Chondrocyte (in vitro differentiated cells): ENCODE results near the gene ESAM. TPM values are rescaled to one million over a fixed set of nuclear protein-coding genes. Genes with fewer than 3 reads are reported as not detected.

ENCODE experiments used
- DNase-seq: peaks from one replicate; pipeline ENCODE4 v3.0.0; 2021; ENCODE audit warnings: mixed read lengths, low spot score
- H3K27ac Mint-ChIP-seq: one replicate; pipeline ENCODE4 v1.8.0; 2021; ENCODE audit warnings: mild to moderate bottlenecking, moderate library complexity, mixed read lengths; ENCODE audit not compliant: unreplicated experiment
- H3K27me3 Mint-ChIP-seq: 2 replicates; pipeline ENCODE4 v1.8.0; 2021; ENCODE audit warnings: low read depth, mixed read lengths
- H3K36me3 Mint-ChIP-seq: 2 replicates; pipeline ENCODE4 v1.8.0; 2021; ENCODE audit warnings: low read depth, mixed read lengths
- H3K4me1 Mint-ChIP-seq: 2 replicates; pipeline ENCODE4 v1.8.0; 2021; ENCODE audit warnings: low read depth, mild to moderate bottlenecking, mixed read lengths
- H3K4me3 Mint-ChIP-seq: one replicate; pipeline ENCODE4 v1.8.0; 2021; ENCODE audit warnings: mild to moderate bottlenecking, moderate library complexity, mixed read lengths; ENCODE audit not compliant: unreplicated experiment
- H3K9me3 Mint-ChIP-seq: 2 replicates; pipeline ENCODE4 v1.8.0; 2021; ENCODE audit warnings: low read depth, mixed read lengths
- CTCF ChIP-seq: fragments of 200-600 bp; sonication (generic); IDR thresholded peaks from 2 replicates; pipeline ENCODE4 v1.5.0; 2021; ENCODE audit warnings: antibody characterized with exemption, mild to moderate bottlenecking, moderate library complexity
- total RNA-seq: library from RNA; stranded (reverse); gene quantifications from 3 replicates; pipeline ENCODE4 v1.2.1, GENCODE V29; 2021

ESAM gene
- total RNA-seq, 1 donor from 2014 or later, result 2.6 TPM

GRCh38 chr11:124751391-124751740 lies 10.7 kb downstream of the ESAM start:
- Mint-ChIP-seq H3K4me1 (peaks cover 16% of the 10 kb centered on the region), H3K36me3 (peaks cover 2% of the 10 kb centered on the region), H3K27me3 (peaks cover 12% of the 10 kb centered on the region), H3K27ac (no peak overlapping the region), H3K4me3 (no peak overlapping the region), H3K9me3 (no peaks in the 10 kb centered on the region)
- TF ChIP-seq CTCF, result no peak
- no peak for DNase-seq

GRCh38 chr11:124749912-124750311 lies 12.2 kb downstream of the ESAM start:
- Mint-ChIP-seq H3K27ac (no peak overlapping the region), H3K36me3 (peaks cover 2% of the 10 kb centered on the region), H3K4me3 (no peak overlapping the region), H3K4me1 (peaks cover 19% of the 10 kb centered on the region), H3K9me3 (no peaks in the 10 kb centered on the region), H3K27me3 (peaks cover 20% of the 10 kb centered on the region)
- no peak for TF ChIP-seq CTCF
- no peak for DNase-seq

GRCh38 chr11:124748481-124749343 lies 13.4 kb downstream of the ESAM start:
- DNase-seq, result no peak
- Mint-ChIP-seq H3K27ac (no peak overlapping the region), H3K9me3 (no peaks in the 10 kb centered on the region), H3K27me3 (peaks cover 29% of the 10 kb centered on the region), H3K4me3 (no peak overlapping the region), H3K36me3 (peaks cover 1% of the 10 kb centered on the region), H3K4me1 (peaks cover 14% of the 10 kb centered on the region)
- no peak for TF ChIP-seq CTCF

- H3K4me3 Mint-ChIP-seq, result no peak overlapping the region
- H3K9me3 Mint-ChIP-seq, result no peaks in the 10 kb centered on the region
- no peak for TF ChIP-seq CTCF
- peaks cover 14% of the 10 kb centered on the region for H3K4me1 Mint-ChIP-seq
- H3K27me3 Mint-ChIP-seq, result peaks cover 33% of the 10 kb centered on the region
- H3K27ac Mint-ChIP-seq, result no peak overlapping the region
- DNase-seq, result no peak
- peaks cover 1% of the 10 kb centered on the region for H3K36me3 Mint-ChIP-seq
Observed at GRCh38 chr11:124748100-124748418, 14.0 kb downstream of the ESAM start.

- peaks cover 33% of the 10 kb centered on the region for H3K27me3 Mint-ChIP-seq
- peaks cover 14% of the 10 kb centered on the region for H3K4me1 Mint-ChIP-seq
- no peak overlapping the region for H3K27ac Mint-ChIP-seq
- H3K9me3 Mint-ChIP-seq, result no peaks in the 10 kb centered on the region
- TF ChIP-seq CTCF, result no peak
- no peak for DNase-seq
- peaks cover 1% of the 10 kb centered on the region for H3K36me3 Mint-ChIP-seq
- H3K4me3 Mint-ChIP-seq, result no peak overlapping the region
Observed at GRCh38 chr11:124747406-124748099, 14.5 kb downstream of the ESAM start.
